GM21381 (cell line): ENCODE results near the gene RAB3D.

Source experiments
- ATAC-seq: cut with Tn5 transposase; IDR thresholded peaks from one replicate; pipeline ENCODE4 v1.9.1; 2021; ENCODE audit warnings: mild to moderate bottlenecking, moderate library complexity; ENCODE audit not compliant: unreplicated experiment

The RAB3D gene

GRCh38 chr19:11299946-11300810, 39.3 kb downstream of the RAB3D start:
- no peak for ATAC-seq

GRCh38 chr19:11296264-11296663, 43.2 kb downstream of the RAB3D start:
- no peak for ATAC-seq

GRCh38 chr19:11295665-11296245, 43.7 kb downstream of the RAB3D start, which contains the start of gene TSPAN16:
Gene TSPAN16 (plus strand): TSS chr19:11296160. CDS start chr19:11296298, 138 bp downstream.
- ATAC-seq, result no peak

- ATAC-seq, result no peak
Observed at GRCh38 chr19:11295180-11295579, 44.3 kb downstream of the RAB3D start.

- ATAC-seq, result no peak
Observed at GRCh38 chr19:11293433-11294389, 45.7 kb downstream of the RAB3D start.

GRCh38 chr19:11291991-11292390, 47.5 kb downstream of the RAB3D start:
- no peak for ATAC-seq

- no peak for ATAC-seq
Observed at GRCh38 chr19:11291415-11291814, 48.0 kb downstream of the RAB3D start.

GRCh38 chr19:11290256-11290655, 49.2 kb downstream of the RAB3D start:
- no peak for ATAC-seq

GRCh38 chr19:11288349-11288748, 51.1 kb downstream of the RAB3D start:
- no peak for ATAC-seq

- no peak for ATAC-seq
Observed at GRCh38 chr19:11286312-11286974, 53.0 kb downstream of the RAB3D start.

GRCh38 chr19:11284515-11284914, 54.9 kb downstream of the RAB3D start:
- ATAC-seq, result no peak

GRCh38 chr19:11281356-11282049, 58.0 kb downstream of the RAB3D start:
- no peak for ATAC-seq

GRCh38 chr19:11279505-11280236, 59.8 kb downstream of the RAB3D start:
- ATAC-seq, result no peak

GRCh38 chr19:11278670-11279069, 60.8 kb downstream of the RAB3D start:
- ATAC-seq, result no peak

- ATAC-seq, result no peak
Observed at GRCh38 chr19:11274533-11275086, 64.8 kb downstream of the RAB3D start.

GRCh38 chr19:11273989-11274388, 65.5 kb downstream of the RAB3D start:
- ATAC-seq, result no peak

GRCh38 chr19:11273296-11273695, 66.2 kb downstream of the RAB3D start:
- no peak for ATAC-seq
